ENCODE measurements around the gene HSPA8.

The HSPA8 gene

GRCh38 chr11:123069908-123070821 is 8.2 kb upstream of the HSPA8 start:
- no peak for DNase-seq

- no peak for DNase-seq
Observed at GRCh38 chr11:123065621-123066020, 3.7 kb upstream of the HSPA8 start.

- peak; percentile 43 for DNase-seq
Observed at GRCh38 chr11:123063826-123064657, 2.1 kb upstream of the HSPA8 start.

DNA sequence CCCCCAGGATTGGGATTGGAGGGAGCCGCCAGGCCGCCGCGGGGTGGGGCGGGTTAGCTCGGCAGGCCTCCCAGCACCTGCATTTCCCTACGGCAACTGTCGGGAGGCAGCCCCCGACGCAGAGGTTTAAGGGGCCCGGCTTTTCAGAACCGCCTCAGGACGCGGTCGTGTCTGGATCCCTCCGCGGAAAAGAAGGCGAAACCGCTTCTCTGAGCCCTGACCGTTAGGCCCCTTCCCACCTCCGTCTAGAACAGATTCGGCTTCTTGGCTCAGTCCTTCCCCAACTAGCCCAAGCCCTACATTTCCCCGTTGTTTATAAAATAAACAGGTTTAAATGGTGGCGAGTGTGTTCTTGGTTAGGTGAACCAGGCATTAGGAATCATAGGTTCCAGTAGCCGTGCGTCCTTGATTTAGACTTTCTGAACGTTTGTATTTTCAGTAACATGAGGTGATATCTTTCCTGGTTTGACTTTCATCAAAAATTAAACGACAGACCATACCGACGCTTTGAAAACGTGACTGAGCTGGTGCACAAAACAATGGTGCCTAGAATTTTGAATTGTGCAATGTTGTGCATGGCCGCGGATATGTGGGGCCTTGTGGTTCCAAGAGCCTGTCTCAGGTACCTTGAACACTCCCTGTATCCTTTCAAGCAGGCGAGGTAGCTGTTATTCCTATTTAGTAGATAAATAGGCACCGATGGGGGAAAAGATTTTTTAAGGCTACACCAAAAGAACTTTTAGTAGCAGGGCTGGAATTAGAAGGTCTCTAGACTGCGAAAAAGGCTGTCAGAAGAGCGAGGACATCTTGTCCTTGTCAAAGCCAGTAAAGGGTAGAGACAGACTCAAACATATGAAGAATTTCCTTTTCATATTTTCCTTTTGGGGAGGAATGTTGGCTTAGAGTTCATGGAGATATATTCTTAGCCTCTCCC is 1.2 kb upstream of the HSPA8 start:
- peak; percentile 52 for DNase-seq

DNA sequence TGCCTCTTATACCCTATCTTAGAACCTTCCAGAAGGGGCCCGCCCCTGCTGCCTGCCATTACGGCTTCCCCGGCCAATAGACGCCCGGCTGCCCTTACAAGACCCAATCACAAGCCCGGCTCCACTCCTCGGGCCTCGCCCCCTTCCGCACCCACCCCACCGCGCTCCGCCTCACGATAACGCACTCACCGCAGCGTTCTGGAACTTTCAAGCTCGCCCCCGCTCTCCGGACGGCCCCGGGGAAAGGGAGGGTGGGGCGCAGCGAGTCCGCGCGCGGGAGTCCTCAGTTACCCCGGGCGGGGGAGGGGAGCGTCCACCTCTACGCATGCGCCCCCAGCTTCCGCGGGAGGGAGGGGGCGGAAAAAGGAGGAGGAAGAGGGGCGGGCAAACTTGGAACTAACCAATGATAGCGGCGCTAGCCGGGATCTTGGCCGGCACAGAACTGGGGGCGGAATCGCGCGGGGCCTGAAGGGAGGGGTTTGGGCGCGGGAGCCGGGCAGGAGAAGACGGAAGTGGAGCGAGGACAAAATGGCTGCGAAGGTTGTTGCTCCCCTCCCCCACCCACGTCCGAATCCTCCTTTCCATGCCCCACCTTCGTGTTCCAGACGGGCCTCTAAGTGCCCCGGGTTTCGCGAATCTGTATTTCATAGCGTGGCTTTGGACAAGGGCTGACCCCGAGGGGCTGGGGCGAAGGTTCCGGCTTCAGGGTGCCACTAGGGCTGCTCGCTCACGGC is 389 bp upstream of the HSPA8 start:
- DNase-seq, result peak; percentile 99

GRCh38 chr11:123060277-123061000 is 1.5 kb downstream of the HSPA8 start:
- DNase-seq, result peak; percentile 59

DNA sequence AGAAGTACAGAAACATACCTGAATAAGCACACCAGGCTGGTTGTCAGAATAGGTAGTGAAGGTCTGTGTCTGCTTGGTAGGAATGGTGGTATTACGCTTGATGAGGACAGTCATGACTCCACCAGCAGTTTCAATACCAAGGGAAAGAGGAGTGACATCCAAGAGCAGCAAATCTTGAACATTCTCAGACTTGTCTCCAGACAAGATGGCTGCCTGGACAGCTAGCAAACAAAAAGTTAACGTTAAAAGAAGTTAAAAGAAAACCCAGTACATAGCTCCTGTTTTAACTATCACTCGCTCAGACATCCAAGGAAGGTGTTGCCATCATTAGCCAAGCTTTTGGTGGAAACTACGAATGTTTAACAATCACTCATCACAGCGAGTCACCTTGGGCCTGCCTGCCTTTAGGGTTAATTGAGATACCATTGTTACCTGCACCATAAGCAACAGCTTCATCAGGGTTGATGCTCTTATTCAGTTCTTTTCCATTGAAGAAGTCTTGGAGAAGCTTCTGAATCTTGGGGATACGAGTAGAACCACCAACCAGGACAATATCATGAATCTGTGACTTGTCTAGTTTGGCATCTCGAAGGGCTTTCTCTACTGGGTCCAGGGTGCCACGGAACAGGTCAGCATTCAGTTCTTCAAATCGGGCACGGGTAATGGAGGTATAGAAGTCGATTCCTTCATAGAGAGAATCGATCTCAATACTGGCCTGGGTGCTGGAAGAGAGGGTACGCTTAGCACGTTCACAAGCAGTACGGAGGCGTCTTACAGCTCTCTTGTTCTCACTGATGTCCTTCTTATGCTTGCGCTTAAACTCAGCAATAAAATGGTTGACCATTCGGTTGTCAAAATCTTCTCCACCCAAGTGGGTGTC is 2.7 kb downstream of the HSPA8 start:
- peak; percentile 29 for DNase-seq

DNA sequence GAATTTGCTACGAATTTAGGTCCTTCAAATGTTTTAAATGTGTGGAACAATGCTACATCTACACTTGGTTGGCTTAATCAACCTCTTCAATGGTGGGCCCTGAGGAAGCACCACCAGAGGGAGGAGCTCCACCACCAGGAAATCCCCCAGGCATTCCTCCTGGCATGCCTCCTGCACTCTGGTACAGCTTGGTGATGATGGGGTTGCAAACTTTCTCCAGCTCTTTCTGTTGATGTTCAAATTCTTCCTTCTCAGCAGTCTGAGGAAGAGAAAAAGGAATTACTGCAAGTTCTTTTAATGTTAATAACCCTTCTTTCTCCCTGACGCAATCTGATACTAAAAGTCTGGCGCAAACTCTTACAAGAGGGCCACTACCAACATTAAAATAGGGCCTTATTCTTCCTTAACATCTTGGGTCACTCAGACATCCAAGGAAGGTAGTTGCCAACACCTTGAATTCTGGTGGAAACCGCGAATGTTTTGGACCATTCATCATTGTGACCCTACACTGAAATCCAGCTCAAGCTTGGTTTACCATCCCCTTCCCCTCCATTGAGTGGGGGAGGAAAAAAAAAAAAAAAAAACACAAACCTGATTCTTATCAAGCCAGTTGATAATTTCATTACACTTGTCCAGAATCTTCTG is 4.2 kb downstream of the HSPA8 start:
- peak; percentile 27 for DNase-seq

- no peak for DNase-seq
Observed at GRCh38 chr11:123056835-123057491, 5.0 kb downstream of the HSPA8 start.

DNA sequence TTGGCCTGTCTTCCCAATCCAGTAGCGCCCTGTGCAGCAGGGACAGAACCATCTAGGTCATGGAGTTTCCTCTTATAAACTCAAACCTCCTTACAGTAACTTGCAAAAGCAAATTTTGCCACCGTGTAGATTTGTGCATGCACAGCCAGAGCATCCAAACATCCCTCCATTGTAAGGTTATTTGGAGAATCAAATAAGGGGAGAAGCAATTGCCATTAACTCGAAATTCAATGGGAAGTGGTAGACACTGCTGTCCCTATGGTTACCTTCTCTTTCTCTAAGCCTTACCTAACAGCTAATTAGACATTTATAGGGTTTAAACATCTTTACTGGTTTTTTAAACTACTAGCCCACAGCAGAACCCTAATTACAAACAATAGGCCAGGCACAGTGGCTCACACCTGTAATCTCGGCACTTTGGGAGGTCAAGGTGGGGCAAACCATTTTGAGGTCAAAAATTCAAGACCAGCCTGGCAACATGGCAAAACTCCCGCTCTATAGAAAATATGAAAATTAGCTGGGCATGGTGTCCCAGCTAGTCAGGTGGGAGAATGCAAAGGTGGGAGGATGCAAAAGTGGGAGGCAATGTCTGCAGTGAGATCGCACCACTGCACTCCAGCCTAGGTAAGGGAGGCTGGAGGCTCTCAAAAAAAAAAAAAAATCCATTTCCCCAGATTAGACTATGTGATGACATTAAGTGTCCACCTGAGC is 6.6 kb downstream of the HSPA8 start:
- DNase-seq, result peak; percentile 39

GRCh38 chr11:123054301-123055065 is 7.5 kb downstream of the HSPA8 start:
- peak; percentile 51 for DNase-seq

DNA sequence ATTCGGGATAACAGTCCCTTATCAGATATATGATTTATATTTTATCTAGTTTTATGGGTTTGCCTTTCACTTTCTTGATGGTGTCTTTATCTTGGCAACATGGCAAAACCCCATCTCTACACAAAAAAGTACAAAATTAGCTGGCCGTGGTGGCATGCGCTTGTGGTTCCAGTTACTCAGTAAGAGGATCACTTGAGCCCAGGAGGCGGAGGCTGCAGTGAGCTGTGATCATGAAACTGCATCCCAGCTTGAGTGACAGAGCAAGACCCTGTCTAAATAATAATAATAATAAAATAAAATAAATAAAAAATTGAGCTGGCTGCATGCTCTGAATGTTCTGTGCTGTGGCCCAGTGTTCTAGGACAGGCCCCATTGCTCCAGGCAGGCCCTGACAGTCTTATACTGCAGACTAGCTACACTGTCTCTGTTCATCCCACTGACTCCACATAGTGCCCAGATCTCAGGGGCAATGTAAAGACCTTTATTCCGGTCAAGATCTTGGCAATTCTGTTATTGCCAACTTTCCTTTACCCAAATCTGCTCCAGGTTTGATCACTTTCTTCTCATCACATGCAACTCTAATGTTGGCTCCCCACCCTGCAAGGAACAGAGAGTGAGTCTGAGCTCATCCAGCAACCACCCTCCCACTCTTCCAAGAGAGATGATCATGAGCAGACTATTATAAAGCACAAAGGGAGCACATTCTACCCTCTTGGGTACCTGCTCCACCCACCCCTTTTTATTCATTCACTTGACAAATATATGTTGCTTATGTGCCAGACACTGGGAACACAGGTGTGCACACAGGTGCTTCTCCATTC is 8.8 kb downstream of the HSPA8 start:
- DNase-seq, result peak; percentile 48

- DNase-seq, result peak; percentile 24
Observed at GRCh38 chr11:123051634-123052033, 10.3 kb downstream of the HSPA8 start.

GRCh38 chr11:123051146-123051545 is 10.8 kb downstream of the HSPA8 start:
- no peak for DNase-seq

DNA sequence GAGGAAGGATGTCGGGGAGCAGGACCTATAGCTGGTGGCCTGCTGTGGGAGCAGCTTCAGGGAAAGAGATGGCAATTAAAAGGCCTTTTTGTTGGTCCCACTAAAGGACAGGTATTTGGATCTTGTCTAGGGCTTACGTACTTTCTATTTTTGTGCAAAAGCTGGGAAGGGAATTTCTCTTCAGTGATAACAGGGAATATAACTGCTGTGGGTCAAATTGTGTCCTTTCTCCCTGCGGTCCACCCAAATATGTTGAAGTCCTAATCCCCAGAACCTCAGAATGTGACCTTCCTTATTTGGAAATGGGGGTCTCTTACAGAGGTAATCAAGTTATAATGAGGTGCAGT is 14.0 kb downstream of the HSPA8 start:
- DNase-seq, result no peak

- DNase-seq, result no peak
Observed at GRCh38 chr11:123047266-123047946, 14.5 kb downstream of the HSPA8 start.

Measured in stimulated activated CD4-positive, alpha-beta T cell treated with anti-CD3 and anti-CD28 coated beads, Interleukin-15, amount 100 ng/mL, for 24 hours (primary cell).